Mammary epithelial cell (primary cell): Measurements from ENCODE around the gene BIRC2.

Source experiments
- EZH2 ChIP-seq: IDR thresholded peaks from 2 replicates; pipeline ENCODE4 v1.6.1; 2012; ENCODE audit warnings: low read length, inconsistent platforms, borderline replicate concordance
- TF ChIP-seq, protein P1 (sequence below), 2 donors: IDR thresholded peaks in 1 of 2; conservative IDR thresholded peaks in 1 of 2; 2 replicates each; pipeline ENCODE4 v1.5.1; 2011 to 2012; ENCODE audit warnings: inconsistent platforms in 2 of 2, low read length in 2 of 2, mild to moderate bottlenecking in 2 of 2, control low read depth in 1 of 2, low read depth in 1 of 2; ENCODE audit not compliant: insufficient read depth in 1 of 2; ENCODE audit errors: extremely low read depth in 1 of 2

DNA sequence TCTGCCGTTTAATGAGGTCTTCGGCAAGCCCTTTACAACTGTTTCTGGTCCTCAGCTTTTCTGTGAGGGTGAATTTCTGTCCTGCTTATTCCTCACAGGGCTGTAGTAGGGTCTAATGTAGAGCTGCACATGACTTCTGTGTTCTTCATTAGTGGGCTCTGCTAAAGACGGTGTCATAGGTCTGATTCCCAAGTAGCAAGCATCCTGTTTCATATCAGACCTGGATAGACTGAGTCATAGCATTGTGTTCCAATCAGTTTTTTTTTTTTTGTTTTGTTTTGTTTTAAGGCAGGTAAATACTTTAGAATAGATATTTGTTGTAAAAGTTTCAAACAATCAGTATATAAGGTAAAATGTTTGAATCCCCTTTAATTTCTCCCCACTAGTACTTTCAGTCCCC is 35.4 kb downstream of the BIRC2 start:
- TF ChIP-seq, protein P1, sequence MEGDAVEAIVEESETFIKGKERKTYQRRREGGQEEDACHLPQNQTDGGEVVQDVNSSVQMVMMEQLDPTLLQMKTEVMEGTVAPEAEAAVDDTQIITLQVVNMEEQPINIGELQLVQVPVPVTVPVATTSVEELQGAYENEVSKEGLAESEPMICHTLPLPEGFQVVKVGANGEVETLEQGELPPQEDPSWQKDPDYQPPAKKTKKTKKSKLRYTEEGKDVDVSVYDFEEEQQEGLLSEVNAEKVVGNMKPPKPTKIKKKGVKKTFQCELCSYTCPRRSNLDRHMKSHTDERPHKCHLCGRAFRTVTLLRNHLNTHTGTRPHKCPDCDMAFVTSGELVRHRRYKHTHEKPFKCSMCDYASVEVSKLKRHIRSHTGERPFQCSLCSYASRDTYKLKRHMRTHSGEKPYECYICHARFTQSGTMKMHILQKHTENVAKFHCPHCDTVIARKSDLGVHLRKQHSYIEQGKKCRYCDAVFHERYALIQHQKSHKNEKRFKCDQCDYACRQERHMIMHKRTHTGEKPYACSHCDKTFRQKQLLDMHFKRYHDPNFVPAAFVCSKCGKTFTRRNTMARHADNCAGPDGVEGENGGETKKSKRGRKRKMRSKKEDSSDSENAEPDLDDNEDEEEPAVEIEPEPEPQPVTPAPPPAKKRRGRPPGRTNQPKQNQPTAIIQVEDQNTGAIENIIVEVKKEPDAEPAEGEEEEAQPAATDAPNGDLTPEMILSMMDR (conservative IDR thresholded peaks at IDR 0.05 in 1 of 2, IDR thresholded peaks at IDR 0.05 in 1 of 2; ENCODE audit: extremely low read depth in 1 of 2, insufficient read depth in 1 of 2, low read depth in 1 of 2, low read length in 2 of 2): no peak
- TF ChIP-seq EZH2: no peak
